GM12873 (cell line): ENCODE results near the gene RIT2.

Source experiments
- TF ChIP-seq, protein P1 (sequence below): IDR thresholded peaks from 2 replicates; pipeline ENCODE4 v1.5.1; 2012; ENCODE audit warnings: low read depth, mild to moderate bottlenecking, moderate library complexity, low read length, control low read depth; ENCODE audit not compliant: insufficient read depth; ENCODE audit errors: missing control alignments

RIT2 gene

GRCh38 chr18:42883169-42883568 lies 232.3 kb downstream of the RIT2 start:
- TF ChIP-seq, protein P1, sequence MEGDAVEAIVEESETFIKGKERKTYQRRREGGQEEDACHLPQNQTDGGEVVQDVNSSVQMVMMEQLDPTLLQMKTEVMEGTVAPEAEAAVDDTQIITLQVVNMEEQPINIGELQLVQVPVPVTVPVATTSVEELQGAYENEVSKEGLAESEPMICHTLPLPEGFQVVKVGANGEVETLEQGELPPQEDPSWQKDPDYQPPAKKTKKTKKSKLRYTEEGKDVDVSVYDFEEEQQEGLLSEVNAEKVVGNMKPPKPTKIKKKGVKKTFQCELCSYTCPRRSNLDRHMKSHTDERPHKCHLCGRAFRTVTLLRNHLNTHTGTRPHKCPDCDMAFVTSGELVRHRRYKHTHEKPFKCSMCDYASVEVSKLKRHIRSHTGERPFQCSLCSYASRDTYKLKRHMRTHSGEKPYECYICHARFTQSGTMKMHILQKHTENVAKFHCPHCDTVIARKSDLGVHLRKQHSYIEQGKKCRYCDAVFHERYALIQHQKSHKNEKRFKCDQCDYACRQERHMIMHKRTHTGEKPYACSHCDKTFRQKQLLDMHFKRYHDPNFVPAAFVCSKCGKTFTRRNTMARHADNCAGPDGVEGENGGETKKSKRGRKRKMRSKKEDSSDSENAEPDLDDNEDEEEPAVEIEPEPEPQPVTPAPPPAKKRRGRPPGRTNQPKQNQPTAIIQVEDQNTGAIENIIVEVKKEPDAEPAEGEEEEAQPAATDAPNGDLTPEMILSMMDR: no peak

GRCh38 chr18:42882122-42882521 lies 233.4 kb downstream of the RIT2 start:
- TF ChIP-seq, protein P1: no peak

GRCh38 chr18:42872838-42873237 lies 242.6 kb downstream of the RIT2 start:
- TF ChIP-seq, protein P1: no peak

GRCh38 chr18:42864876-42865275 lies 250.6 kb downstream of the RIT2 start:
- TF ChIP-seq, protein P1: no peak

DNA sequence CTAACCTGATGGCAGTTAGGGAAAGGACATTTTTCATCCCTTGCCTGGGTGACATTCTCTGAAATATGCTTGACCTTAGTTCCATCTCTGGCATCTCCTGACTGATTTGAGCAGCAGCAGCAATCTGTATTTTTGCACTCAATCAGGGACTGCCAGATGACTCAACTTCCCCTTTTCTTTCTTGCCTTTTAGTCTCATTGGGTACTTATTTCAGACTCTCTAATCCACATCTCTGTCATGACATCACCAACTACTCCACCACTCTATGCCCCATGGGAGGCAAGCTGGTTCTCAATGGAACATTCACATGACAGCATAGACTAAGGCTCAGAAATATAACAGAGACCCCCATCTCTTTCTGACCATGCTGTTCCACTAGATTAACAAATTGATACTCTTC lies 254.2 kb downstream of the RIT2 start:
- TF ChIP-seq, protein P1: no peak

- TF ChIP-seq, protein P1: no peak
Measured at GRCh38 chr18:42860548-42860947, 254.9 kb downstream of the RIT2 start.

DNA sequence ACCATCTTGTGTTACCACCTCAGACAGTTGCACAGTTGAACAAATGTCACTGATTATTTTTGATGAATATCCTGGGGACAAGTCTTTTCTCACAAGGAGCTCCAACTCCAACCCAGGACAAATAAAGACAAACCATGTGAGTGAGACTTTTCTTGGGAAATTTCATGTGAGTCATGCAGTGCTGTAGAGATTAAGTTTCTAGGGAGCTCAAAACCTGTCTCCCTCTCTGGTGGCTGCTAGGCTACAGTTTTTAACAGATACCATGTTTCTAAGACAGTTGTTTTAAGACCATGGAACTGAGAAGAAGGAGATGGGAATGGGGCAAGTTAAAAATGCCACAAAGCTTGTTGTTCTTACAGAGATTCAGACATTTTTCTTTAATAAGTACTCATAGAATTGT lies 255.5 kb downstream of the RIT2 start:
- TF ChIP-seq, protein P1: no peak
